Renal cortical epithelial cell (primary cell): ENCODE results near the gene RNASEH2A. TPM values are rescaled to one million over a fixed set of nuclear protein-coding genes. Genes with fewer than 3 reads are reported as not detected.
A peak's percentile ranks its signal among the peaks of the same experiment; 100 is the strongest.
"Not testable (repeated sequence)": the region's sequence is repeated elsewhere in the genome, so short reads cannot be mapped to it uniquely, and the experiment has no call there.

Source experiments
- DNase-seq: peaks from one replicate; pipeline ENCODE4 v3.0.0-alpha.2; 2011; ENCODE audit warnings: low read depth
- total RNA-seq: library from RNA; depleted of rRNA; stranded (reverse); fragments of >200 nt; gene quantifications from 2 replicates; pipeline ENCODE4 v1.2.3, GENCODE V29; 2014

RNASEH2A gene
- total RNA-seq, 1 donor from 2014 or later = 7.7 TPM

DNA sequence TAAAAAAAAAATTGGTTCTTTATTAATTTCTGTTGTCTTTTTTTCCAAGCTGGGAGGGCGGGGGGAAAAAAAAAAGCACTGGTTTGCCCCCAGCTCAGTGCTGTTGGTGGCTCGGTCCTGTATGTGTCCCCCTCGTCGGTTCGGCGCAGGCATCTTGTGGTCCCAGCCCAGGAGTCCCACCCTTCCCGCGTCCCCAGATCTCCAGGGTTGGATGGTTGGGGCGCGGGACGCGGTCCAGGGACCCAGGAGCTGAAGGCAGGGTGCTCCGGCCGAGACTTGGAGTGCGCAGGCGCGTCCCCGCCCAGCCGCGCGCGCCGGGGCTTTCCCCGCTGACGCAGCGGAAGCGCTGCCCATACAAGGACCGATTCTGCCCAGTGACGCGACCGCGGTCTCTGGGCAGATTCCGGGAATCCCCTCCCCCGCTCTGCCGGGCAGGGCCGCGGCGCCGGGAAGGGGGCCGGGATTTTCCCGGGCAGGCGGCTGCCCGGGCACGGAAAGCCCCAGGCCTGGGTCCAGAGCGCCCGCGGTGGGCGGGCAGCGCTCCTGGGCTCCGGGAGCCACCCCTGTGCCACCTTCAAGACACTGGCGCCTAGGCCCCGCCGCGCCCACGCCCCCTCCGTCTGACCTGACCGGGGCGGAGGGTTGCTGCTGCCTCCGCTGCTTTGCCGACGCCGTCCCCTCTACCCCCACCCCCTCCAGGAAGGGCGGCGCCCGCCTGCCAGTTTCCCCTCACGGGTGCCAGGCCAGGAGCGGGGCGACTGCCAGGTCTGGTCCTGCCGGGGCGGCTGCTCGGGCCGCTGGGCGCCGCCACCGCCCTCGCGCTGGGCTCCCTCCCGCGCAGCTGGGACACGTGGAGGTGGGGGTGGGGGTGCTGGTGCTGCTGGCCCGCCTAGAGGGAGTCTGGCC lies 12.8 kb upstream of the RNASEH2A start:
- DNase-seq = peak; percentile 86

GRCh38 chr19:12794196-12794941 lies 12.0 kb upstream of the RNASEH2A start:
- DNase-seq = no peak

- DNase-seq = no peak
These were observed 11.4 kb upstream of the RNASEH2A start for GRCh38 chr19:12794971-12795381.

- DNase-seq = peak; percentile 68
These were observed 10.0 kb upstream of the RNASEH2A start for GRCh38 chr19:12796146-12797071.

DNA sequence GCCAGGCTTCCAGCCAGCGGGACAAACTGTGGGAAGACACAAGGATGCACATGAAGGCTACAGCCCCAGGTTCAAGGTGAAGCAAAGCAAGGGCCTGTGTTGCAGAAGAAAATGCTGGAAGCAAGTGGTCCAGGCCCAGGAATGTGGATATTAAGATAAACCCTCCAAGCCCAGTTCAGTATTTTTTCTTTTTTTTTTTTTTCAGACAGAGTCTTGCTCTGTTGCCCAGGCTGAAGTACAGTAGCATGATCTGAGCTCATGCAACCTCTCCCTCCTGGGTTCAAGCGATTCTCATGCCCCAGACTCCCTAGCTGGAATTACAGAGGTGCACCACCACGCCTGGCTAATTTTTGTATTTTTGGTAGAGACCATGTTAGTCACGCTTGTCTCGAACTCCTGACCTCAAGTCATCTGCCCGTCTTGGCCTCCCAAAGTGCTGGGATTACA lies 9.2 kb upstream of the RNASEH2A start:
- DNase-seq = no peak

DNA sequence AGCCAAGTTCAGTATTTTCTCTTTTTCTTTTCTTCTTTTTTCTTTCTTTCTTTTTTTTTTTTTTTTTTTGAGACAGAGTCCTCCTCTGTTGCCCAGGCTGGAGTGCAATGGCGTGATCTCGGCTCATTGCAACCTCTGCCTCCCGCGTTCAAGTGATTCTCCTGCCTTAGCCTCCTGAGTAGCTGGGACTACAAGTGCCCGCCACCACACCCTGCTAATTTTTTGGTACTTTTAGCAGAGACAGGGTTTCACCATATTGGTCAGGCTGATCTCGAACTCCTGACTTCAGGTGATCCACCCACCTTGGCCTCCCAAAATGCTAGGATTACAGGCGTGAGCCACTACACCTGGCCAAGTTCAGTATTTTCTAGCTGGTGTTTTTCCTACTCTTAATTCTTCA lies 8.8 kb upstream of the RNASEH2A start:
- not testable (repeated sequence) for DNase-seq

GRCh38 chr19:12799742-12800465 lies 6.5 kb upstream of the RNASEH2A start:
- no peak for DNase-seq

- DNase-seq = no peak
These were observed 6.0 kb upstream of the RNASEH2A start for GRCh38 chr19:12800466-12800770.

- no peak for DNase-seq
These were observed 5.4 kb upstream of the RNASEH2A start for GRCh38 chr19:12800923-12801465.

DNA sequence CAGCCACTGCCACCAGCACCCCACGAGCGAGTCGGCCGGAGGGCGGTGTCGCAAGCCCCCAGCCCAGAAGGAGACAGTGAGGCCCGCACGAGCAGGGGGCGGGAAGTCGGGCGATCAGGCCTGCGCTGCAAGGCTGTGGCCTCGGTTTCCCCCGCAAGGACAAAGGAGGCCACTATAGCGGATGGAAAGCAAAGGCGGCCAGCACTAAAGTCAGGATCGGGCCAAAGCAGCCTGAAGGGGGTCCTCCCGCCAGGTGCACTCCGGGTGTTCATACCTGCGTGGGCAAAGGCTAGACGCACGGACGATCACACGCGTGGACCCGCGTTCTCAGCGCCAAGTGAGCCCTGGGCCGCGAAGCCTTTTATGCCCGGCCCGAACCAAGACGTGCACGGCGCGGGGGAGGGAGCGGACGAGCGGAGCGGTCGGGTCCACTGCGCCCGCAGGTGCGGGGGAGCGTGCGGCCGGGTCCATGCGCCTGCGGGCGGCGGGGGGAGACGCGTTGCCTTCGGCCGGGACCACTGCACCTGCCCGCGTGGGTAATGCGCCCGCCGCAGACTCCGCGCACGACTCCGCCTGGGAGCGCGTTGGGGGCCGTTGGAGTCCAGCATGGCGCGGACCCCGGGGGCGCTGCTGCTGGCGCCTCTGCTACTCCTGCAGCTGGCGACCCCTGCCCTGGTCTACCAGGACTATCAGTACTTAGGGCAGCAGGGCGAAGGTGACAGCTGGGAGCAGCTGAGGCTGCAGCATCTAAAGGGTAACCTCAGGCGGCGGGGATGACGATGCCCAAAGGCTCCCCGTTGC lies 4.7 kb upstream of the RNASEH2A start, which contains the start of the genes PRDX2 and THSD8:
Gene PRDX2 (minus strand): TSS at position 335 of the 801 bp plus-strand sequence. CDS start 539 bp downstream, outside the sequence.
Gene THSD8 (plus strand): TSS at position 604 of the 801 bp plus-strand sequence. CDS start 3 bp downstream, at position 607.
- no peak for DNase-seq

DNA sequence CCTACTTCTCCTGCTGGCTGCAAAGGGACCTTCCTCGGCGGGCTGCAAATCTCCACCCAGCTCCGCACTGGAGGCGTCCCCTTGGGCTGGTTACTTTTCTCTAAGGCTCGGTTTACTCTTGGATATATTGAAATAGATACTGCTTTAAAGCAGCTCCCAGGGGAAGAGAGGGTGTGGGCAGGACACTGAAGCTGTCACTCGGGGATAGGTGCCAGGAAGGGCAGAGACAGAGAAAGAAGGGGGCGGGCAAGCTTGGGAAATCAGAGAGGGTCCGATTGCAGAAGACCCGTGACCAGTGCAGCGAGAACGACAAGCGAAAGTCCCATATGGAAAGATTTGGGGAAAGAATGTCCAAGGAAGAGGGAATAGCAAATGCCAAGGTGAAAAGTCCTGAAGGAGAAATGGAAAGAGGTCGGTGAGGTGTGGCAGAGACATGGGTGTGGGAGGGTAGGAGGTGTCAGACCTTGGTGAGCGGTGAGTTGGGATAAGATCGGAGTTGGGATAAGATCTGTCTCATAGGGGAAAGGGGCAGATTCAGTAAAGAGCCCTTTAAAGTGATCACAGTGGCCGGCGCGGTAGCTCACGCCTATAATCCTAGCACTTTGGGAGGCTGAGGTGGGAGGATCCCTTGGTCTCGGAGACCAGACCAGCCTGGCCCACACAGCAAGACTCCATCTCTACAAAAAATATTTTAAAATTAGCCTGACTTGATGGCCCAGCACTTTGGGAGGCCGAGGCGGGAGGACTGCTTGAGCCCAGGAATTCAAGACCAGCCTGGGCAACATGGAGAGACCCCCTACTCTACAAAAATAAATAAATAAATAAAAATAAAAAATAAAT lies 3.9 kb upstream of the RNASEH2A start:
- no peak for DNase-seq

DNA sequence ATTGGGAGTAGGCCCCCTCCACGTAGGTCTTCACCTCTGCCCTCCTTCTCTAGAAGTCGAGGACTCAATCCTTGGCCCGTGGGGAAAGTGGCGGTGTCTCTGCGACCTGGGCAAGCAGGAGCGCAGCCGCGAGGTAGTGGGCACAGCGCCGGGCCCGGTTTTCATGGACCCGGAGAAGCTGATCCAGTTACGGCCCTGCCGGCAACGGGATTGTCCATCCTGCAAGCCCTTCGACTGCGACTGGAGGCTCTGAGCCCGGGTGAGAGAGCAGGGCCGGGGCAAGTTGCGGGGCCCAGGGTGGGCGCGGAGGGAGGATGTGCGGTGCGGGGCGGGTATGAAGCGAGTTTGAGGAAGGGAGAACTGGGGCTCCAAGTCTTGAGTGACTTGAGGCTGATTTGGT lies 2.3 kb upstream of the RNASEH2A start:
- DNase-seq = no peak

GRCh38 chr19:12815088-12815487 lies 8.7 kb downstream of the RNASEH2A start:
- no peak for DNase-seq

- not testable (repeated sequence) for DNase-seq
These were observed 10.8 kb downstream of the RNASEH2A start for GRCh38 chr19:12817188-12817587.

- not testable (repeated sequence) for DNase-seq
These were observed 11.4 kb downstream of the RNASEH2A start for GRCh38 chr19:12817810-12818209.

GRCh38 chr19:12821761-12822160 lies 15.4 kb downstream of the RNASEH2A start:
- no peak for DNase-seq

DNA sequence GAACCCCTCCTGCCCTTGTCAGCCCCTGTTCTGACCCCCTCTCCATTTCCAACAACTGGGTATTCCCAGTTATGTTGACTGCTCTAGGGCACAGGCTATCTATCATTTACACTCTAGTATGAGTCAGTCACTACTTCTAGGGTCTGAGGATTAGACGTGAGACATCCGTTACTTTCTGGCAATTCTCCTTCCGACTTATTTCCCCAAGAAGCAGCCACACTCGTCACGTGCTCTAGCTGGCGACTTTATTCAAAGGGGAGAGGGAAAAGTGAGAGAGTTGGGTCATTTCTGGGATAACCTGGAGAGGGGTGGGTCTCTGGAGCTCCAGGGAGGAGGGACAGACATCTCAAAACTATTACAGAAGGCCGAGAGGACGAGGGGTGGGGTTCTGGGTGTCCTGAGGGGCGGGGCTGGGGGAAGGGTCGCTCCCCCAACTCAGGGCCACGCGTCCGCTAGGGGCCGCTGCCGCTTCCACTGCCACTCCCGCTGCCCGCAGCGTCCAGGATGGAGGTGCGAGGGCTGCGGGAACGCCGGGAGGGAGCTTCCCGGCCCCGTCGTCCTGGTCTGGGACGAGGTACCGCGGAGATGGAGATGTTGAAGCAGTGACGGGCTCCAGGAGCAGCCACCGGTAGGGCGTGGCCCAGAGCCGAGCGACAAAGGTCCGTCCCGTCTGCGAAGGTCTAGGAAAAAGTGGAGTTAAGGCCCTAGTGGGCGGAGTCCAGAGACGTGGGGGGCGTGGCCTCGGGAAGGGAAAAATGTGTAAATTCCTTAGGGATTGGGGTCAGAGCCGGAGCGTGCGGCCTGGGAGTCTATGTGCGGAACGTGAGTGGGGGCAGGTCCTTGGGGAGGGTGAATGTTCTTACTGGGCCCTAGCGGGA lies 19.1 kb downstream of the RNASEH2A start:
- DNase-seq = no peak

GRCh38 chr19:12828494-12828893 lies 22.1 kb downstream of the RNASEH2A start:
- no peak for DNase-seq
